Heart left ventricle (tissue), 13 donors: ENCODE results near the gene TCTN3.

Source experiments
- POLR2A ChIP-seq, 2 donors: fragments of 450-650 bp; IDR thresholded peaks; one replicate each; pipeline ENCODE4 v1.6.1; 2017; ENCODE audit warnings: antibody characterized with exemption in 2 of 2, mild to moderate bottlenecking in 2 of 2, moderate library complexity in 2 of 2
- TF ChIP-seq, protein P1 (sequence below), 12 donors: fragments of 200-600 bp; sonication (generic) in 4 of 12; IDR thresholded peaks; one replicate each; pipeline versions ENCODE4 v1.5.0 to v1.8.0; 2018 to 2022; ENCODE audit warnings: antibody characterized with exemption in 12 of 12, mild to moderate bottlenecking in 5 of 12
- donor health status: ischemic (EF 13 %, LVEDD 7.1; RV severe dilation, severe dysfunction).
- donor health status: DM: no; HTN: yes; CAD: no.
- donor health status: DM: no; HTN: no; CAD: no.
- donor health status: ischemic (EF 25% LVEDD 6.9; RV normal size, moderate dysfunction).
- donor health status: ischemic (EF 25% LVEDD 5.7; RV mildly dilated, moderate dysfunction).
- donor health status: ischemic (EF 35%, LVEDD 5.7; RV mildly dilated, moderate dysfunction).
- donor health status: nonischemic (EF 11% LVEDD 7.7; RV severe dilation, severe dysfunction).
- donor health status: DM: yes; HTN: yes; CAD: no.
- donor health status: PGD.
- donor health status: ischemic (EF 29% LVEDD 5.4; RV normal size, mild dysfunction).
- donor health status: nonischemic (EF 23%, LVEDD 6.1; RV moderate dilation, normal function).

DNA sequence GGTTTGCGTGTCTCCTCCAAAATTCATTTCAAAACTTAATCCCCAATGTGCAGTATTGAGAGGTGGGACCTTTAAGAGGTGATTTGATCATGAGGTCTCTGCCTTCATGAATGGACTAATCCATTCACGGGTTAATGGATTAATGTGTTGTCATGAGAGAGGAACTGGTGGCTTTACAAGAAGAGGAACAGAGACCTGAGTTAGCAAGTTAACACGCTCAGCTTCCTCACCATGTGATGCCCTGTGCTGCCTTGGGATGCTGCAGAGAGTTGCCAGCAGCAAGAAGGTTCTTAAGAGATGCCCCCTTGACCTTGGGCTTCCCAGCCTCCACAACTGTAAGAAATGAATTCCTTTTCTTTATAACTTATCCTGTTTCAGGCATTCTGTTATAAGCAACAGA, 3.7 kb upstream of the TCTN3 start:
- TF ChIP-seq, protein P1, sequence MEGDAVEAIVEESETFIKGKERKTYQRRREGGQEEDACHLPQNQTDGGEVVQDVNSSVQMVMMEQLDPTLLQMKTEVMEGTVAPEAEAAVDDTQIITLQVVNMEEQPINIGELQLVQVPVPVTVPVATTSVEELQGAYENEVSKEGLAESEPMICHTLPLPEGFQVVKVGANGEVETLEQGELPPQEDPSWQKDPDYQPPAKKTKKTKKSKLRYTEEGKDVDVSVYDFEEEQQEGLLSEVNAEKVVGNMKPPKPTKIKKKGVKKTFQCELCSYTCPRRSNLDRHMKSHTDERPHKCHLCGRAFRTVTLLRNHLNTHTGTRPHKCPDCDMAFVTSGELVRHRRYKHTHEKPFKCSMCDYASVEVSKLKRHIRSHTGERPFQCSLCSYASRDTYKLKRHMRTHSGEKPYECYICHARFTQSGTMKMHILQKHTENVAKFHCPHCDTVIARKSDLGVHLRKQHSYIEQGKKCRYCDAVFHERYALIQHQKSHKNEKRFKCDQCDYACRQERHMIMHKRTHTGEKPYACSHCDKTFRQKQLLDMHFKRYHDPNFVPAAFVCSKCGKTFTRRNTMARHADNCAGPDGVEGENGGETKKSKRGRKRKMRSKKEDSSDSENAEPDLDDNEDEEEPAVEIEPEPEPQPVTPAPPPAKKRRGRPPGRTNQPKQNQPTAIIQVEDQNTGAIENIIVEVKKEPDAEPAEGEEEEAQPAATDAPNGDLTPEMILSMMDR (IDR thresholded peaks at IDR 0.05), result no peak
- no peak for TF ChIP-seq POLR2A (IDR thresholded peaks at IDR 0.05)
